K562 (cell line): Measurements from ENCODE around the gene FTH1. TPM values are rescaled to one million over a fixed set of nuclear protein-coding genes. Genes with fewer than 3 reads are reported as not detected.

ENCODE experiments used
- CBX2 ChIP-seq: fragments of 200-600 bp; sonication (generic); IDR thresholded peaks from one replicate; pipeline ENCODE4 v1.6.1; 2012; ENCODE audit warnings: mild to moderate bottlenecking, low read length, inconsistent platforms; ENCODE audit not compliant: insufficient read depth, poor library complexity, severe bottlenecking
- CREM ChIP-seq: IDR thresholded peaks from 2 replicates; pipeline ENCODE4 v1.6.1; 2014; ENCODE audit warnings: antibody characterized with exemption, low read depth
- EGR1 ChIP-seq: fragments of 450-650 bp; conservative IDR thresholded peaks from 2 replicates; pipeline ENCODE4 v1.6.1; 2017; ENCODE audit warnings: mild to moderate bottlenecking
- FOXM1 ChIP-seq, 2 experiments: fragments of 450-650 bp in 1 of 2; sonication (generic) in 1 of 2; formaldehyde crosslinking in 1 of 2; IDR thresholded peaks; 2 replicates each; pipeline versions ENCODE4 v1.6.1 to v1.9.0; 2017 to 2022; ENCODE audit warnings: low read depth in 2 of 2, mild to moderate bottlenecking in 2 of 2, missing genetic modification reagents in 1 of 2, moderate library complexity in 1 of 2
- FOXO4 ChIP-seq: fragments of 450-650 bp; formaldehyde crosslinking; IDR thresholded peaks from 2 replicates; pipeline ENCODE4 v1.4.0; 2020; ENCODE audit warnings: mild to moderate bottlenecking, moderate library complexity
- MTF1 ChIP-seq: fragments of 250-450 bp; sonication (Bioruptor Pico); IDR thresholded peaks from 2 replicates; pipeline ENCODE4 v1.9.0; 2021; ENCODE audit warnings: moderate library complexity, mild to moderate bottlenecking, inconsistent platforms, borderline replicate concordance
- SMARCA5 ChIP-seq: fragments of 450-650 bp; IDR thresholded peaks from 2 replicates; pipeline ENCODE4 v1.6.1; 2016
- SP2 ChIP-seq: IDR thresholded peaks from 2 replicates; pipeline ENCODE4 v1.6.1; 2011; ENCODE audit warnings: mild to moderate bottlenecking, low read depth, low read length, moderate library complexity; ENCODE audit not compliant: poor library complexity, severe bottlenecking; ENCODE audit errors: extremely low read depth
- ZBTB1 ChIP-seq: sonication (generic); formaldehyde crosslinking; IDR thresholded peaks from 2 replicates; pipeline ENCODE4 v1.8.1; 2023; ENCODE audit warnings: missing genetic modification reagents, low read depth, mild to moderate bottlenecking, borderline replicate concordance
- ZBTB8A ChIP-seq: fragments of 450-650 bp; IDR thresholded peaks from 2 replicates; pipeline ENCODE4 v1.6.1; 2018; ENCODE audit warnings: mild to moderate bottlenecking, moderate library complexity; ENCODE audit not compliant: partially characterized antibody
- ZEB2 ChIP-seq: fragments of 450-650 bp; IDR thresholded peaks from 2 replicates; pipeline ENCODE4 v1.6.1; 2016
- ZNF445 ChIP-seq: fragments of 250-450 bp; sonication (Bioruptor Pico); IDR thresholded peaks from 2 replicates; pipeline ENCODE4 v1.4.0; 2020; ENCODE audit warnings: low read depth, mild to moderate bottlenecking, moderate library complexity
- polyA plus RNA-seq, 8 experiments: library from polyadenylated mRNA; depleted of rRNA in 4 of 8; stranded (reverse) in 5 of 8; unstranded in 3 of 8; fragments of >200 nt; fragmentation: Nextera tagmentation in 2 of 8; fragmentation: Illumina TruSeq in 1 of 8; extraction: Ambion mirVana in 2 of 8; extraction: Trizol in 1 of 8; gene quantifications; 2 replicates each; pipeline versions ENCODE4 v1.2.1 to v1.2.3, GENCODE V29; 2011 to 2014; ENCODE audit warnings: inconsistent platforms in 1 of 8, missing spikeins in 1 of 8
- total RNA-seq, 7 experiments: library from RNA; depleted of rRNA in 6 of 7; stranded (reverse); fragments of >200 nt in 6 of 7; fragmentation: Illumina TruSeq in 2 of 7; extraction: Trizol in 2 of 7; gene quantifications; 2 replicates each; pipeline versions ENCODE4 v1.2.1 to v1.2.3, GENCODE V29; 2011 to 2021; ENCODE audit warnings: low replicate concordance in 1 of 7
- TF ChIP-seq, protein P1 (sequence below): fragments of 200-800 bp; sonication (Bioruptor generic); IDR thresholded peaks from 2 replicates; pipeline ENCODE4 v1.6.1; 2017; ENCODE audit warnings: missing genetic modification characterization, missing compliant biosample characterization
- TF ChIP-seq, protein P2 (sequence below), 2 experiments: fragments of 450-650 bp in 1 of 2; sonication (generic) in 1 of 2; formaldehyde crosslinking in 1 of 2; IDR thresholded peaks; 2 replicates each; pipeline versions ENCODE4 v1.7.1 to v1.9.0; 2016 to 2022; ENCODE audit warnings: inconsistent platforms in 1 of 2, mild to moderate bottlenecking in 1 of 2, missing genetic modification reagents in 1 of 2

FTH1 gene
- total and polyA plus RNA-seq, 9 of the 15 experiments (the other 6 are each of a cell fraction or from before 2014, with no cell fraction given), result 370 to 3,146 (median 802) TPM

- TF ChIP-seq, protein P1, sequence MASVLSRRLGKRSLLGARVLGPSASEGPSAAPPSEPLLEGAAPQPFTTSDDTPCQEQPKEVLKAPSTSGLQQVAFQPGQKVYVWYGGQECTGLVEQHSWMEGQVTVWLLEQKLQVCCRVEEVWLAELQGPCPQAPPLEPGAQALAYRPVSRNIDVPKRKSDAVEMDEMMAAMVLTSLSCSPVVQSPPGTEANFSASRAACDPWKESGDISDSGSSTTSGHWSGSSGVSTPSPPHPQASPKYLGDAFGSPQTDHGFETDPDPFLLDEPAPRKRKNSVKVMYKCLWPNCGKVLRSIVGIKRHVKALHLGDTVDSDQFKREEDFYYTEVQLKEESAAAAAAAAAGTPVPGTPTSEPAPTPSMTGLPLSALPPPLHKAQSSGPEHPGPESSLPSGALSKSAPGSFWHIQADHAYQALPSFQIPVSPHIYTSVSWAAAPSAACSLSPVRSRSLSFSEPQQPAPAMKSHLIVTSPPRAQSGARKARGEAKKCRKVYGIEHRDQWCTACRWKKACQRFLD (CRISPR knock-in tag), result no peak
- no peak for TF ChIP-seq FOXM1 (IDR thresholded peaks at IDR 0.05; ENCODE audit: low read depth)
- TF ChIP-seq FOXM1 (CRISPR knock-in tag; IDR thresholded peaks at IDR 0.05; ENCODE audit: low read depth), result 0 out of 2 replicates have a peak, but pooled peaks have one; percentile 68
- TF ChIP-seq CBX2, result no peak
- no peak; the same call in 1 of the 2 replicates for TF ChIP-seq FOXO4 (CRISPR knock-in tag)
- TF ChIP-seq ZEB2, result no peak
- no peak for TF ChIP-seq EGR1
- no peak for TF ChIP-seq ZBTB8A
- TF ChIP-seq ZNF445 (CRISPR knock-in tag), result 0 out of 2 replicates have a peak, but pooled peaks have one; percentile 9
- no peak for TF ChIP-seq SP2
- no peak for TF ChIP-seq CREM
- TF ChIP-seq SMARCA5, result no peak
- TF ChIP-seq ZBTB1 (CRISPR knock-in tag), result 0 out of 2 replicates have a peak, but pooled peaks have one; percentile 13
- TF ChIP-seq MTF1 (CRISPR knock-in tag), result no peak
- TF ChIP-seq, protein P2, sequence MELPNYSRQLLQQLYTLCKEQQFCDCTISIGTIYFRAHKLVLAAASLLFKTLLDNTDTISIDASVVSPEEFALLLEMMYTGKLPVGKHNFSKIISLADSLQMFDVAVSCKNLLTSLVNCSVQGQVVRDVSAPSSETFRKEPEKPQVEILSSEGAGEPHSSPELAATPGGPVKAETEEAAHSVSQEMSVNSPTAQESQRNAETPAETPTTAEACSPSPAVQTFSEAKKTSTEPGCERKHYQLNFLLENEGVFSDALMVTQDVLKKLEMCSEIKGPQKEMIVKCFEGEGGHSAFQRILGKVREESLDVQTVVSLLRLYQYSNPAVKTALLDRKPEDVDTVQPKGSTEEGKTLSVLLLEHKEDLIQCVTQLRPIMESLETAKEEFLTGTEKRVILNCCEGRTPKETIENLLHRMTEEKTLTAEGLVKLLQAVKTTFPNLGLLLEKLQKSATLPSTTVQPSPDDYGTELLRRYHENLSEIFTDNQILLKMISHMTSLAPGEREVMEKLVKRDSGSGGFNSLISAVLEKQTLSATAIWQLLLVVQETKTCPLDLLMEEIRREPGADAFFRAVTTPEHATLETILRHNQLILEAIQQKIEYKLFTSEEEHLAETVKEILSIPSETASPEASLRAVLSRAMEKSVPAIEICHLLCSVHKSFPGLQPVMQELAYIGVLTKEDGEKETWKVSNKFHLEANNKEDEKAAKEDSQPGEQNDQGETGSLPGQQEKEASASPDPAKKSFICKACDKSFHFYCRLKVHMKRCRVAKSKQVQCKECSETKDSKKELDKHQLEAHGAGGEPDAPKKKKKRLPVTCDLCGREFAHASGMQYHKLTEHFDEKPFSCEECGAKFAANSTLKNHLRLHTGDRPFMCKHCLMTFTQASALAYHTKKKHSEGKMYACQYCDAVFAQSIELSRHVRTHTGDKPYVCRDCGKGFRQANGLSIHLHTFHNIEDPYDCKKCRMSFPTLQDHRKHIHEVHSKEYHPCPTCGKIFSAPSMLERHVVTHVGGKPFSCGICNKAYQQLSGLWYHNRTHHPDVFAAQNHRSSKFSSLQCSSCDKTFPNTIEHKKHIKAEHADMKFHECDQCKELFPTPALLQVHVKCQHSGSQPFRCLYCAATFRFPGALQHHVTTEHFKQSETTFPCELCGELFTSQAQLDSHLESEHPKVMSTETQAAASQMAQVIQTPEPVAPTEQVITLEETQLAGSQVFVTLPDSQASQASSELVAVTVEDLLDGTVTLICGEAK (IDR thresholded peaks at IDR 0.05), result no peak
- TF ChIP-seq, protein P2 (CRISPR knock-in tag; IDR thresholded peaks at IDR 0.05), result no peak
Observed at GRCh38 chr11:61963282-61964057, 4.0 kb downstream of the FTH1 start (continued).
